ENCODE results near the gene POMP.

The POMP gene

GRCh38 chr13:28725046-28725610, 66.2 kb downstream of the POMP start:
- H3K27ac ChIP-seq (ENCODE audit: poor library complexity, severe bottlenecking), result no peak overlapping the region
- H3K9me3 ChIP-seq (ENCODE audit: severe bottlenecking), result no peaks in the 10 kb centered on the region
- H3K36me3 ChIP-seq (ENCODE audit: low read depth), result no peaks in the 10 kb centered on the region
- ATAC-seq (ENCODE audit: low read depth), result no peak
- no peaks in the 10 kb centered on the region for H3K4me1 ChIP-seq (ENCODE audit: insufficient read depth, poor library complexity, severe bottlenecking)
- no peak for TF ChIP-seq CTCF (IDR thresholded peaks at IDR 0.05; ENCODE audit: poor library complexity, severe bottlenecking)
- no peaks in the 10 kb centered on the region for H3K27me3 ChIP-seq (ENCODE audit: insufficient read depth, poor library complexity, severe bottlenecking)
- no peak overlapping the region for H3K4me3 ChIP-seq (ENCODE audit: severe bottlenecking)
- DNase-seq (ENCODE audit: low spot score), result no peak
